B cell (primary cell): Measurements from ENCODE around the gene DHX9.

ENCODE experiments used
- CTCF ChIP-seq: fragments of 200-600 bp; IDR thresholded peaks from one replicate; pipeline ENCODE4 v1.8.0; 2022; ENCODE audit warnings: antibody characterized with exemption, mild to moderate bottlenecking
- EZH2 ChIP-seq: IDR thresholded peaks from 2 replicates; pipeline ENCODE4 v1.6.1; 2012; ENCODE audit warnings: borderline replicate concordance, low read depth, mild to moderate bottlenecking, moderate library complexity, low read length; ENCODE audit not compliant: insufficient read depth, poor library complexity, severe bottlenecking

DNA sequence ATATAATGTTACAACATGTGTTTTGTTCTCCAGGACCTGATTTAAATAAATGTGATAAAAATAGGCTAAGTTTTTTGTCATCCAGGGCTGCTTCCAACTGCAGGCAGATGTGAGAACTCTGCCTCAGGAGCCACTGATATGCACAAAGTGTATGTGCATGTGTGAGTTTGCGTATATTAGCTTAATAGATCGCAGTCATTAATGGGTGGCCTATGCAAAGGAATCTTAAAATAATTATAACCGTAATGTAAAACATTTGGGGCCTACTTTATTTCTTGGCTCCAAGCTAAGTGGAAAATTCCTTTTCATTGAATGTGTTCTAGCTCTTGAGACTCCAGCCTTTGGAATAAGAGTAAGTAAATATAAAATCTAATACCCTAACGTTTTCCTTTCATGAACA, 16.8 kb downstream of the DHX9 start:
- TF ChIP-seq CTCF = no peak
- TF ChIP-seq EZH2 = no peak
